Measurements from ENCODE around the gene IL36B.

DNA sequence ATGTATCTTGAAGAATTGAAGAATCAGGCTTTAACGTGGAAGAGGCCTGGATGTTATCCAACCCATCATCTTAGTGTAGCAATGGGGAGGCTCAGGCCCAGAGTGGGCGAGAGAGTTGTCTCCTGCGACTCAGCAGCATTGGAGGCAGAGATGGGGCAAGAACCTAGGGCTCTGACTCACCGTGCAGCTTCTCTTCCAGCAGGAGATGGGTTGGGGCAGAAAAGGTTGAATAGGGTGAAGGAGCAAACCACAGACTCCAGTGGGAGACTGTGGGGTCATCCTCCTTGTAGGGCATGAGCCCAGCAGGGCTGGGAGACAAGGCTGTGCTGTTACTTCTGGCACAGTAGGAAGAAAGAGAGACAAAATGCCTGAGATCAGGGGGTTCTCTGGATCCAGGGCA, 7.7 kb upstream of the IL36B start:
- TF ChIP-seq, protein P1, sequence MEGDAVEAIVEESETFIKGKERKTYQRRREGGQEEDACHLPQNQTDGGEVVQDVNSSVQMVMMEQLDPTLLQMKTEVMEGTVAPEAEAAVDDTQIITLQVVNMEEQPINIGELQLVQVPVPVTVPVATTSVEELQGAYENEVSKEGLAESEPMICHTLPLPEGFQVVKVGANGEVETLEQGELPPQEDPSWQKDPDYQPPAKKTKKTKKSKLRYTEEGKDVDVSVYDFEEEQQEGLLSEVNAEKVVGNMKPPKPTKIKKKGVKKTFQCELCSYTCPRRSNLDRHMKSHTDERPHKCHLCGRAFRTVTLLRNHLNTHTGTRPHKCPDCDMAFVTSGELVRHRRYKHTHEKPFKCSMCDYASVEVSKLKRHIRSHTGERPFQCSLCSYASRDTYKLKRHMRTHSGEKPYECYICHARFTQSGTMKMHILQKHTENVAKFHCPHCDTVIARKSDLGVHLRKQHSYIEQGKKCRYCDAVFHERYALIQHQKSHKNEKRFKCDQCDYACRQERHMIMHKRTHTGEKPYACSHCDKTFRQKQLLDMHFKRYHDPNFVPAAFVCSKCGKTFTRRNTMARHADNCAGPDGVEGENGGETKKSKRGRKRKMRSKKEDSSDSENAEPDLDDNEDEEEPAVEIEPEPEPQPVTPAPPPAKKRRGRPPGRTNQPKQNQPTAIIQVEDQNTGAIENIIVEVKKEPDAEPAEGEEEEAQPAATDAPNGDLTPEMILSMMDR (IDR thresholded peaks at IDR 0.05 in 8 of 11, conservative IDR thresholded peaks at IDR 0.05 in 3 of 11) = no peak
- no peak for TF ChIP-seq POLR2AphosphoS5 (IDR thresholded peaks at IDR 0.05)
- no peak for TF ChIP-seq POLR2A (IDR thresholded peaks at IDR 0.05)

Data from spleen (tissue), 7 donors.